ENCODE results near the gene CCDC186.

GRCh38 chr10:114075093-114075492 lies 98.9 kb downstream of the CCDC186 start:
- no peak for TF ChIP-seq SMC3 (IDR thresholded peaks at IDR 0.05; ENCODE audit: low read depth, low read length)
- TF ChIP-seq NFIC (IDR thresholded peaks at IDR 0.05; ENCODE audit: borderline replicate concordance), result no peak
- no peak for TF ChIP-seq CTCF (IDR thresholded peaks at IDR 0.05)
- no peak for TF ChIP-seq YY1 (IDR thresholded peaks at IDR 0.05; ENCODE audit: low read depth)
- no peak for TF ChIP-seq RXRA (IDR thresholded peaks at IDR 0.05; ENCODE audit: borderline replicate concordance, low read depth)
- no peak for TF ChIP-seq FOXM1 (IDR thresholded peaks at IDR 0.05; ENCODE audit: low read depth)
- TF ChIP-seq USF2 (IDR thresholded peaks at IDR 0.05; ENCODE audit: borderline replicate concordance, low read depth, low read length), result no peak
- TF ChIP-seq EZH2phosphoT487 (IDR thresholded peaks at IDR 0.05; ENCODE audit: borderline replicate concordance, low read depth), result no peak
- TF ChIP-seq TAF1 (IDR thresholded peaks at IDR 0.05; ENCODE audit: borderline replicate concordance, low read depth, low read length), result no peak
- TF ChIP-seq IRF3 (IDR thresholded peaks at IDR 0.05; ENCODE audit: low read depth, low read length), result no peak
- no peak for TF ChIP-seq NRF1 (IDR thresholded peaks at IDR 0.05; ENCODE audit: low read depth, low read length)
